Measurements from ENCODE around the gene GFAP. TPM values are rescaled to one million over a fixed set of nuclear protein-coding genes. Genes with fewer than 3 reads are reported as not detected.

GFAP gene
- total RNA-seq, 1 donor from 2014 or later = not detected

DNA sequence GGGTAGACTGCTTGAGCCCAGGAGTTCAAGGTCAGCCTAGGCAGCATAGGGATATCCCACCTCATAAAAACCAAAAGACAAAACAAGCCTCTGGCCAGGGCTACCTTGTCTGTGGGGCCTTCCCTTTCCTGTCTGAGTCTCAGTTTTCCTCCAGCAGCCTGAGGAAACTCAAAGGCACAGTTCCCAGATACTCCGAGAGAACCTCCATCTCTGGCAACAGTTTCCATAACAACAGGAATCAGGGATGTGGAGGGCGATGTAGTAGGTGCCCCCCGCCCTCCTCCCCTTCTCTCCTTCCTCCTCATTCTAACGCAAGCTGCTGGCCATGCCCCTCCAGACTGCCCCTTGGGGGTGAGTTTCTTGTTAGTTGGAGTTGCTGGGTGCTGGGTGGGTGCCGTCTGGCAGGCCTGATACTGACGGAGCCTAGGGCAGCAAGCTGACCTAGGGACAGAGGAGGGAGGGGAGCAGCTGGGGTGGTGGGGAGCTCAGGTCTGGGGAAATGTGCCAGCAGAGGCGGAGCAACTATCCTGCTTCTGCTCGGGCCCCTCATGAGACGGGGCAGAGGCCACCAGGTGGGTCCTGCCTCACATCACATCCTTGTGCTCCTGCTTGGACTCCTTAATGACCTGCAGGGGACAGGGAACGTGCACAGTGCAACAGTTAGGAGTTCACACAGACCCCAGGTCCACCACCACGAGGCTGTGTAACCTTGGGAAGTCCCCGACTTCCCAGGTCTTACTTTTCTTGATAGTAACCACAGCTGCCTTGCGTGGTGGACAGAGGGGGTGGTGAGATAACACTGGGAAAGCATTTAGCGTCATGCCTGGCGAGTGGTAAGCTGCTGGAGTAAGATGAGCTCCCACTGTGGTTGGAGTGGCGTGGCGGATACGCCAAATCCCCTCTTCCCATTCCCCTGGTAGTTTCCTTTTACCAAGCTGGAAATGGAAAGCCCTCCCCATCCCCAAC lies 8.3 kb downstream of the GFAP start:
- DNase-seq (ENCODE audit: low spot score in 2 of 2, unreplicated experiment in 2 of 2) = no peak
- TF ChIP-seq, protein P1, sequence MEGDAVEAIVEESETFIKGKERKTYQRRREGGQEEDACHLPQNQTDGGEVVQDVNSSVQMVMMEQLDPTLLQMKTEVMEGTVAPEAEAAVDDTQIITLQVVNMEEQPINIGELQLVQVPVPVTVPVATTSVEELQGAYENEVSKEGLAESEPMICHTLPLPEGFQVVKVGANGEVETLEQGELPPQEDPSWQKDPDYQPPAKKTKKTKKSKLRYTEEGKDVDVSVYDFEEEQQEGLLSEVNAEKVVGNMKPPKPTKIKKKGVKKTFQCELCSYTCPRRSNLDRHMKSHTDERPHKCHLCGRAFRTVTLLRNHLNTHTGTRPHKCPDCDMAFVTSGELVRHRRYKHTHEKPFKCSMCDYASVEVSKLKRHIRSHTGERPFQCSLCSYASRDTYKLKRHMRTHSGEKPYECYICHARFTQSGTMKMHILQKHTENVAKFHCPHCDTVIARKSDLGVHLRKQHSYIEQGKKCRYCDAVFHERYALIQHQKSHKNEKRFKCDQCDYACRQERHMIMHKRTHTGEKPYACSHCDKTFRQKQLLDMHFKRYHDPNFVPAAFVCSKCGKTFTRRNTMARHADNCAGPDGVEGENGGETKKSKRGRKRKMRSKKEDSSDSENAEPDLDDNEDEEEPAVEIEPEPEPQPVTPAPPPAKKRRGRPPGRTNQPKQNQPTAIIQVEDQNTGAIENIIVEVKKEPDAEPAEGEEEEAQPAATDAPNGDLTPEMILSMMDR (IDR thresholded peaks at IDR 0.05; ENCODE audit: unreplicated experiment) = no peak
- Mint-ChIP-seq H3K4me3 (no peak overlapping the region), H3K9me3 (no peaks in the 10 kb centered on the region), H3K27ac (no peak overlapping the region), H3K36me3 (no peaks in the 10 kb centered on the region), H3K27me3 (ENCODE audit: low read depth) (peaks cover 24% of the 10 kb centered on the region), H3K4me1 (peaks cover 2% of the 10 kb centered on the region)

DNA sequence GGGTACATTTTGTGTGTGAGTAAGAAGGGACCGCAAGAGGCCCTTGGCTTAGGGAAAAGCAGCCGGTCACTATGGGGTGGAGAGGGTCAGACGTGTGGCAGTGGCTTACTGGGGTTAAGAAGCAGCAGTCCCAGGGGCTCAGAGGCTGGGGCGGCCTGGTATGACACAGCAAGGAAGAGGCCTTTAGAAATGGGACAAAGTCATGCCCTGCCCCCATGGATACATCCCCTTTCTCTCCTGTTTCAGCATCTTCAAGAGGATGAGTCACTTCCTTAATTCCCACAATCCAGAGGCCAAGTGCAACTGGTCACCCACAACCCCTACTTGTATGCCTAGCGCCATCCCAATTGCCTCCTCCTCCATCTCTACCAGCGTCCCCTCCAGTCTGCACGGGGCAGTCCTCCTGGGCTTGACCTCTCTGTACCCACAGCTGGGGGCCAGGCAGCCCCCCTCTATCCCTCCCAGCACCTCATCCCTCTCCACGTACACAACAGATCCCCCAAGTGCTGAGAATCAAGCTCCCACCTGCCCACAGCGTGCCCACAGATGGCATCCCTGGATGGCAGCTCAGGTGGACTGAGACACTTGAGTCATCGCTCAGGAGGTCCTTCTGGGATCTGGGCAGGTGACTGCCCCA lies 9.2 kb downstream of the GFAP start:
- no peak for DNase-seq (ENCODE audit: low spot score in 2 of 2, unreplicated experiment in 2 of 2)
- TF ChIP-seq, protein P1 (IDR thresholded peaks at IDR 0.05; ENCODE audit: unreplicated experiment) = no peak
- Mint-ChIP-seq H3K27ac (no peak overlapping the region), H3K4me1 (no peaks in the 10 kb centered on the region), H3K4me3 (no peak overlapping the region), H3K27me3 (ENCODE audit: low read depth) (peaks cover 16% of the 10 kb centered on the region), H3K9me3 (no peaks in the 10 kb centered on the region), H3K36me3 (no peaks in the 10 kb centered on the region)

DNA sequence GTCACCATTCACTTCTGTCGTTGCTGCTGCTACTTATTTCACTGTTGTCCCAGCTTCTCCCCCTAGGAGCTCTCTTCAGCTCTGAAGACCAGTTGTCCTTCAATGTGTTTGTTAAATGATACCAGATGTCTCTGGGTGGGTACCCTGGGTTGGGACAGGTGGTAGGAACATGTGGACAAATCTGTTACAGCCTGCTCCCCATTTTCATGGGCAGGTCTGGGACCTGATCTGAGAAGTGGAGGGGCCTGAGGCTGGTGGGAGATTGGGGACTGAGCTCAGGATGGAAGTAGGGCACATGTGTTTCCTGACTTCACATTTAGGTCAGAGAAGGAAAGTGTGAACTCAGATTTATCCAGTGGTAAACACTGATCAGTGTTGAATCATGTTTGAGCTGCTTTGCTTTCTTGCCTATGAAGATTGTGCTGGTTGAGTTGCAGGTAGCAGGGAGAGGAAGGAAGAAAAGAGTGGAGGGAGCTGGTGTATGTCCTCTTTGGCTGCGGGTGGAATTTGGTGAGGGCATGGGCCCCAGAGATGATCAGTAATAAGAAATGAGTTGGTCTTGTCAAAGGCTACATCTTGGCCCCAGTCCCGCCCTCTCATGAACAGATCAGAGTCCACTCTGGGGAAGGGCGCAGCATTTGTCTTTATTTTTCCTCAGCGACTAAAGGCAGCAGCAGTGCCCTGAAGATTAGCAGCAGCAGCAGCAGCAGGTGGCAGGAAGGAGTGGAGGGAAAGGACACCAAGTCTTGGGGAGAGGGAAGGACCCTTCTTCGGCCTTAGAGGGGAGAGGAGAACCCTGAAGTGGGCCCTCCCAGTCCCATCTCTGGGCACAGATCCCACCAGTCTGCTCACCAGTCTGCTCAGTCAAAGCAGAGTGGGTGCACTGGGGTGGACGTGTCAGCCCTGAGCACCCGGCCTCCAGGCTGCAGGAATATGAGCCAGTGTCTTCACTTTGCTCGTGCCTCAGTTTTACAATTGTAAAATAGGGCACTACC lies 10.0 kb downstream of the GFAP start:
- H3K36me3 Mint-ChIP-seq = no peaks in the 10 kb centered on the region
- peaks cover 1% of the 10 kb centered on the region for H3K4me1 Mint-ChIP-seq
- DNase-seq (ENCODE audit: low spot score in 2 of 2, unreplicated experiment in 2 of 2) = no peak
- H3K27me3 Mint-ChIP-seq (ENCODE audit: low read depth) = peaks cover 9% of the 10 kb centered on the region
- TF ChIP-seq, protein P1 (IDR thresholded peaks at IDR 0.05; ENCODE audit: unreplicated experiment) = no peak
- H3K4me3 Mint-ChIP-seq = no peak overlapping the region
- no peak overlapping the region for H3K27ac Mint-ChIP-seq
- no peaks in the 10 kb centered on the region for H3K9me3 Mint-ChIP-seq

DNA sequence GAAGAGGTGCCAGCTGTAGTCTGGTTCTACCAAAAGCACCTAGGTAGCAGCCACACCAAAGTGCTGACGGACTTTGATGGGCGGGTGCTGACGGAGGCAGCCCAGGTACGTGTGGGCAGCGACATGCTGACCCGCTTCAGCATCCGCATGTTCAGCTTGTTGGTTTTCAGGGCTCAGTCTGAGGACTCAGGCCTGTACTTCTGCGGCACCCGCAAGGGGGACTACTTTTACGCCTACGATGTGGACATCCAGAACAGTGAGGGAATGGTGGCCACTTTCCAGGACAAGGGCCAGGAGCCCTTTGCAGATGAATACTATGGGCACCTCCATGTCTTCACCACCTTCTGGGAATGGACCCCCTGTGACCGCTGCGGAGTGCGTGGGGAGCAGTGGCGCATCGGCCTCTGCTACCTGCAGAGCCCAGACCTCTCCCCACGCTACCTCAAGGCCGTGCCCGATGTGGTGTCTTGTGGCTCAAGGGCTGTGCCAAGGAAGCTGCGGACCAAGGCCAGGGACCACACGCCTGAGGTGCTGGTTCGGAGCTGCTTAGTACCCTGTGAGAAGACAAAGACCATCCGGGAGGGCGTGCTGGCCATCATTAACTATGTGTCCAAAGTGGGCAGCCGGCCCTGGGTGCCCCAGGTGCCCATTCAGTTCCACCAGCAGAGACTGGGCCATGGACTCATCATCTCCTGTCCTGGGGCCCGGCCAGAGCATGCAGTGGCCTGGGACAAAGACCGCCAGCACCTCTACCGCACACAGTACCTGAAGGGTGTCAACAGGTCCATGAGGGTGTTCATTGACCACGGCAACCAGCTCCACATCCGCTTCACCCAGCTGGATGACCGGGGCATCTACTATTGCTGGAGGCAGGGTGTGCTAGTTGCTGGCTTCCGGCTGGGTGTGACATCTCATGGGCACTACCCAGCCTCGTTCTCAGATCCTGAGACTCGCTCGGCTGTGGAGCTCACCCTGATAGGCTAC lies 11.0 kb downstream of the GFAP start:
- H3K36me3 Mint-ChIP-seq = no peaks in the 10 kb centered on the region
- TF ChIP-seq, protein P1 (IDR thresholded peaks at IDR 0.05; ENCODE audit: unreplicated experiment) = no peak
- H3K4me1 Mint-ChIP-seq = peaks cover 9% of the 10 kb centered on the region
- H3K9me3 Mint-ChIP-seq = no peaks in the 10 kb centered on the region
- no peak overlapping the region for H3K27ac Mint-ChIP-seq
- DNase-seq (ENCODE audit: low spot score in 2 of 2, unreplicated experiment in 2 of 2) = no peak
- peaks cover 7% of the 10 kb centered on the region for H3K27me3 Mint-ChIP-seq (ENCODE audit: low read depth)
- no peak overlapping the region for H3K4me3 Mint-ChIP-seq
